ENCODE results near the gene ELFN2.

The ELFN2 gene

DNA sequence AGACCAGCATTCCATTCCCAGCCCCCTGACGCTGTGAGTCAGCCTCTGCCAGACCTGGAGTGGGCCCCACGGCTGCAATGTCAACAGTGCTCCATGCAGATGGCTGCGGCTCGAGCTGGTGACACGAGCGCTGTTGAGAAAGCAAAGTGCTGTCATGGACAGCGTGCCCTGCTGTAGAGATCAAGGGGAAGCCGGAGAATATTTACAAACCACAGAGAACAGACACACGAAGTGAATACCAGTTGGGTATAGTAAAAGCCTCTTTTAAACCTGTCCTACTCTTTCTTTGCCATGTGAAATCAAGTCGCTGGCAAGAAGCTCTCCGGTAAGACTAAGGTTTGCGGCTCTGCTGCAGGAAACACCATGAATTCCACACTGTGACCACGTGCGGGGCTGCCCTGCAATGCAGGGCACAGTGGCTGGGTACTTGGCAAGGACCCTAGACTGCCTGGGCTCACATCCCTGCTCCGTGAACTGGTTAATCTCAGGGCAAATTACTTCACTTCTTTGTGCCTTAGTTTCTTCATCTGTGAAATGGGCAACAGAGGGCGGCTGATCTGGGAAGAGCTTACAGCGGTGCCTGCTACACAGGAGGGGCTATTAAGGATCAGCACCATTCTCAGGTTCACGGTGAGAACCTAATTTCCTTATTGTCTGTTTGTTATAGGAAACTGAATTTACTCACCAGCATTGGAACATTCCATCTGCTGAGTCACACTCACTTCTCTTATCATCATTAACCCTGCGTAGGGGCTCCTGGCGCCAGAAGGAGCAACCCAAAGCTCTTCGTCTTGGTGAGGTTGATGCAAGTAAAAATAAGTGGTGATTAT, 27.8 kb upstream of the ELFN2 start:
- no peak for FAIRE-seq

DNA sequence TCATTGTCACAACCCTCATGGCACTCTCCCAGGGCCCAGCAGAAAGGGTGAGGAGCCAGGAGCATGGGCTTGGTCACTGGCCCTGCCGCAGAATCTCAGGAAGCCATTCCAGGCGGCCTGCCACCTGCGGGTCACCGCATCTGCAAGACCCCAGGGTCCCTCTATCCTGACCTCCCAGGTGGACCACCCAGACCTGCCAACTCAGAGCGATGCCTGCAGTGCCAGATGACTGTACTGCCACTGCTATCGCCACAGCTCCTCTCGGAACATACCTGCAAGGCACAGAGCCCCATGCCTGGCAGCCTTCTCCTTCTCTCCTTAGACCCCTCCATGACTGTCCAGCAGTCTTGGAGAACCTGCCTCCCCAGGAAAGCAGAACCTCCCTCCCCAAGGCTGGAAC, 26.4 kb upstream of the ELFN2 start:
- no peak for FAIRE-seq

DNA sequence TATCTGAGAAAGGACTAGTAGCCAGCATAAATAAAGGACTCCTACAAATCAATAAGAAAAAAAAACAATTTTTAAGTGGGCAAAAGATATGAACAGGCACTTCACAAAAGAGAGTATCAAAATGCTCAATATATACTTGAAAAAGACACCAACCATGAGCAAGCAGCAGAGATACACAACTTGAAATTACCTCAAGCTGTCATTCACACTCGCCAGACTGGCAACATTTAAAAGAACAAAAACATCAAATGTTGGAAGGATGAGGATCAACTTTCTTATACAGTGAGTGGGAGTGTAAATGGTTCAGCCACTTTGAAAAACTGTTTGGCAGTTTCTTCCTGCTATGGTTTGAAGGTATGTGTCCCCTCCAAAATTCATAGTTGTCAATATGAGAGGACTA, 23.9 kb upstream of the ELFN2 start:
- FAIRE-seq: no peak

DNA sequence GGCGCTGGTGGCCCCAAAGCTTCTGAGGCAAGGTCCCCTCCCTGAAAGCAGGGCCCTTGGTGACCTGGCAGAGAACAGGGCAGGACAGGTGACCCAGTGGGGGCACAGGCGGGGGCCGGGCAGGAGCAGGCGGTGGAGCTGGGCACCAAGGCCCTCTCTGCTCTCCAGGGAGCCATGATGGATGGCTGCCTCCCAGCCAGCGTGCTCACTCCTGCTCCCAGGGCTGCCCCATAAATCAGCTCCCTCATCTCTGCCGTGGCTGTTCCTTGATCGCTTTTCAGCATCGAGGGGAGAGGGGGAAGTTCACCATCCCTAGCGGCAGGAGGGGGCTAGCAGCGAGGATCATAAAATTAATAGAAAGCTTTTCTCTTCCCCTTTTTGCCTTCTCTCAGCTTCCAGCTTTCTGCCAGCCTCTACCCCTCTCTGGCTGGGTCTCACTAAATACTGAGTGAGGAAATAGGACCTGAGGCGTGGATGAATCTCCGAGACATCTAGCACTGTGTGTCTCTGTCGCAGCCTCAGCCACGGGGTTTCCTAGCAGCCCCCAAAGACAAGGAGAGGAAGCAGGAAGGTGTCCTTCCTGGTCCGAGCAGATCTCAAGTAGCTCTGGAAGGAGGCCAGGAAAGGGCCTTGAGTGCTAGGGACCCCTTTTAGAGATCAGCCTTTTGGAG, 22.2 kb upstream of the ELFN2 start:
- no peak for FAIRE-seq

DNA sequence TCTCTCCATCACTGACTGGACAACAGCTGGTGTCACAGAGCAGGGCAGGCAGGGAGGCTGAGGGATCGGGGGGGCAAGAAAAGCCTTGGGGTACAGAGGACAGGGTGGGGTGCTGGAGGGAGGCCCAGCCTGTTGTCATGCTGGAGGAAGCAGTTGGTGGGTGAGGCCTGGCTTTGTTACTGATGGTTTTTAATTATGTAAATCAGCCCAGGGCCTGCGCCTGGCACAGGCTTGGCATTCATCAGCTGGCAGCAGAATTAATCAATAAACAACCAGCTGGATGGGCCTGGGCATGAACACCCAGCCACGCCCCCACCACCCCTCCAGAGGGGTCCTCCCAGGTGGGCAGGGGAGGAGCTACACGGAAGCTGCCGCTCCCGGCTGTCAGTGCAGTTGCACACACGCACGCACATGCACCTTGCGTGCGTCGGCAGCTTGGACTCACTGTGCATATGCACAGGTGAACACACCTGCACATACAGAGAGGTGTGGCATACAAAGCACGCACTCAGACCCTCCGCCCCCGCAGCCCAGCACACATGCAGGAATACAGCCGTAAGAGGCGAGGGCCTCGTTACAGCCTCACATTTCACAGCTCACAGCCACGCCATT, 21.3 kb upstream of the ELFN2 start:
- no peak for FAIRE-seq

DNA sequence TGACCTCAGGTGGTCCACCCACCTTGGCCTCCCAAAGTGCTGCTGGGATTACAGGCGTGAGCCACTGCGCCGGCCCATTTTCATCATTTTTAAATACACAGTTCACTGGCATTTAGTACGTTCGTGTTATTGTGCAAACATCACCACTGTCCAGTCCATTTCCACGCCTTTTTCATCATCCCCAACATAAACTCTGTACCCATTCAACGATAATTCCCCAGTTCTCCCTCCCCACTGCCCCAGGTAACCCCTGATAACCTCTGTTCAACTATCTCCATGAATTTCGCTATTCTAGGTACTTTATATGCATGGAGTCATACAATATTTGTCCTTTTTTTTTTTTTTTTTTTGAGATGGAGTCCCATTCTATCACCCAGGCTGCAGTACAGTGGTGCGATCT, 18.2 kb upstream of the ELFN2 start:
- no peak for FAIRE-seq

DNA sequence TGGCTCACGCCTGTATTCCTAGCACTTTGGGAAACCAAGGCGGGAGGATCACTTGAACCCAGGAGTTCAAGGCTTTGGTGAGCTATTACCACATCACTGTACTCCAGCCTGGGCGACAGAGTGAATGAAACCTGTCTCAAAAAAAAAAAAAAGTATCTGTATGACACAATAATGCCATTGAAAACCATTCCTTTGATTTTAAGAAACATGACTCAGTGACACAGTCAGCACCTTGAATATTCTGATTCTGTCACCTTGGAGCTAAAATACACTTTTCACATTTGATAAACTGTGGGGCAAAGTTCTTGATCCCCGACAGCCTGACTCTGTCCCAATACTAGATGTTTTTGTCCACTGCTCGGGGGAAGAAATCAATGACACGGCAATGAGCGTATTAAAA, 16.7 kb upstream of the ELFN2 start:
- FAIRE-seq: no peak

DNA sequence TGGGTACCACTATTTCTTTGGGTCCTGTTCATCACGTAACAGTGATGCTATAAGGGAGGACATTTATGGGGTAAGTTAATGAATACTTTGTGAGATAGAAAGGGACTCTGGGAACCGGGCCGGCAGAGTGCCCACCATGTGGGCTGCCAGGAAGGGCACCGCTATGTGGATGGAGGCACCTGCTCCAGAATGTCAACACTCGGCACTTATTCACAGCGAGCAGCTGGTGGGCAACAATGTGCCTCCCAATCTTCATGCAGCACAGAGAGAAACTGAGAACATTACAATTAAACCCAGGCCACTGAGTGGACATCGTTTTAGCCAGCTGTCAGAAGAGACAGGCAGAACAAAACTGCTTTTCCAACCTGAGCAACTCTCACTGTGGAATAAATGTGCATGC, 15.8 kb upstream of the ELFN2 start:
- no peak for FAIRE-seq

DNA sequence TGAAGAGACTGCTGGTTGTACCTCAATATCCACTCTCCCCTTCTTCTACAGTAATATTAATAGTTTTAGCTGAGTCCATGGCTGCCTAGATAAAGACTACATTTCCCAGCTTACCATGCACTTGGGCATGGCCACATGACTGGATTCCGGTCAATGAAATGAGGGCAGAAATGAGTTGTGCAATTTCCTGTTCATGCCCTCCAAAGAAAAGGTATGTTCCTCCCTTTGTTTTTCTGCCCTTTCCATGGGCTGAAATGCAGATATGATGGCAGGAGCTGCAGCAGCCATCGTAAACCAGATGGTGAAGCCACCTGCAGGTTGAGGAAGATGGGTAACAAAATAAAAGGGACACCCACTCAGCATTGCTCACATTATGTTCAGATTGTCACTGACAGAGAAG, 15.3 kb upstream of the ELFN2 start:
- no peak for FAIRE-seq

DNA sequence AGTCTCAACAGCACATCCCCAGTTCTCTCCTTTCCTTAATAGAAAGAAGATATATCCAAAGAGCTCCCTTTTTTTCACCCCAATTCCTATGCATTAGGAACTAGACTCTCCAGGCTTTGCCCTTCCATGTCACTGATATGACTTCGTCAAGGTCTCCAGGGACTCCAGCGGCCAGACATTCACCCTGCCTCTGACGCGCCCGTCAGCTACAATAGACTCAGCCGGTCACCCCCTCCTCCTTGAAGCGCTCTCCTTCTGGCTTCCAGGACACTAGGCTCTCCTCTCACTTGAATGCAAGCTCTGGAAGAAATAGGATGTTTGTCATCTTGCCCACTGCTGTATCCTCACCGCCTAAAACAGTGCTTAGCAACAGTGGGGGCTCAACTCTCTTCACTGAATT, 14.9 kb upstream of the ELFN2 start:
- FAIRE-seq: no peak

DNA sequence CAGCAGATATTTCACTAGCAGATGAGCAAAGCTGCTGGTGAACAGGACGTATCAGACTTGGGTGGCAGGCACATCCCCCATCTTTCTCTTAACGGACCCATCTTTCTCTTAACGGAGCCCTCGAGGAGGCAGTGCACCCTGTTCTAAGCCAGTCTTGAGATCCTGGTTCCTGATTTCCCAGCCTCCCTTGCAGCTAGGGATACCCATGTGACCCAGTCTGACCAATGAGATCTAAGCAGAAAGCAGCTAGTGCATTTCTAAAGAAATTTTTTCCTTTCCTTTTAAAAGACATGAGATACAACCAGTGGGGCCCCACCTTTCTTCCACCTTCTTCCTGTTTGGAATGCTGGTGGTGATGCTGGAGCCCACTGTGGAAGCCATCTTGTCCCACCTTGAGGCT, 13.6 kb upstream of the ELFN2 start:
- no peak for FAIRE-seq

DNA sequence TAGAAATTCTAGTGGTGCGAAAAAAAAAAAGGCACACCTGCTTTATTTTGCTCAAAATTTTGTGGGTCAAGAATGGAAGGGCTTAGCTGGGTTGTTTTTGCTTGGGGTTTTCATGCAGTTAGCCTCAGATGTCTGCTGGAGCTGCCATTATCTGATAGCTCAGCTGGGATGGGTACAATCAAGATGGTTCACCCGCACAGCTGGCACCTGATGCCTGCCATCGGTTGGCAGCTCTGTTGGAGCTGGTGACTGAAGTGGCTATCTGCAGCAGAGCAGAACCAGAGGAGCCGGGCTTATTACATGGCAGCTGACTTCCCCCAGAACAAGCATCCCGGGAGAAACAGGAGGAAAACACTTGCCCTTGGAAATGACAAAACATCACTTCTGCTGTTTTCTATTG, 12.1 kb upstream of the ELFN2 start:
- FAIRE-seq: no peak

DNA sequence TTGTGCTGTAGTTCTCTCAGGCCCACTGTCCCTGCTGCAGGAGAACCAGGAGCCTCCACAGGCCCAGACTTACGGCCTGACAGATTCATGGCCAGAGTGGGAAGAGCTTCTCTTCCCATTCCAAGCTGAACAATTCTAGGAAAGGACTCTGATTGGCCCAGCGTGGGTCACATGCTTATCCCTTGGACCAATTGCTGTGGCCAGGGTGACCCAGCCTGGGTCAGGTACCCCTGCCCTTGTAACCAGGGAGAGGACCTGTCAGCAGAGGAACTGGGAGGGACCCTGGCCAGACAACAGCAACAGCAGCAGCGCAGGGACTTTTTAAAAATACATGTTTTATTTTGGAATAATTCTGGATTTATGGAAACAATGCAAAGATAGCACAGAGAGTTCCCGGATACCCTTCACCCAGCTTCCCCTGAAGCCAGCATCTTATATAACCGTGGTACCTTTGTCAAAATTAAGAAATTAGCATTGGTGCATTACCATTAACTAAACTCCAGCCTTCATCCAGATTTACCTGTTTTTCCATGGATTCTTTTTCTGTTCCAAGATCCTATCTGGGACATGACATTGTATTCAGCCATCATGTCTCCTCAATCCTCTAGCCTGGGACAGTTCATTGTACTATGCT, 8.8 kb upstream of the ELFN2 start:
- no peak for FAIRE-seq

DNA sequence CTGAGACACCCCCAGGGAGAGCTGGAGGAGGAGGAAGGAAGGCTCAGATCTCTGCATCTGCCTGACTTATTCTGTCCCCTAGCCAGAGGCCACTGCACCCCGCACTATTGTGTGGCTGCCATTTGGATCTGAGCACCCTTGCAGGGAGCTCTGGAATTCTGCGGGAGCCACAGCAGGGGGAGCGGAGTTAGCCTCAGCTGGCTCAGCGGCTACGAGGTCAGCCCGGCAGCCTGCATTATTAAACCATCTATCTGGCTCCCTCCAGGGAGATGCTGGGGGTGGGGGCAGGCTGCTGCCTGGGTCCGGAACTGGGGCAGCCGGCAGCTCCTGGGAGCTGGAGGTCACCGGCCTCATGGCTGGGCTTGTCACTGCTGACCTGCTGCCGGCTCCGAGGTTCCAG, 6.5 kb upstream of the ELFN2 start:
- no peak for FAIRE-seq

DNA sequence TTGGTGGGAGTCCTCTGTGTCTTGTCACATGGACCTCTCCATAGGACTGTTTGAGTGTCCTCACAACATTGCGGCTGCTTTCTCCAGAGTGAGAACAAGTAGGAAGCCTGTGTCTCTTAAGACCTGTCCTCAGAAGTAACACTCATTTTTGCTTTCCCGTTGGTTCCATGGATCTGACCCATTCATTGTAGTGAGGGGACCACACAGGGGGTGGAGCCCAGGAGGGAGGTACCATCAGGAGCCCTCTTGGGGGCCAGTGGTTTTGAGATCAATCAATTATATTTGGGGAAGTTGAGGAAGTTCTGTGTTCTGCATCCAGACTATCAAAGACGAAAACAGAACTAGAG, 5.4 kb upstream of the ELFN2 start:
- FAIRE-seq: no peak

DNA sequence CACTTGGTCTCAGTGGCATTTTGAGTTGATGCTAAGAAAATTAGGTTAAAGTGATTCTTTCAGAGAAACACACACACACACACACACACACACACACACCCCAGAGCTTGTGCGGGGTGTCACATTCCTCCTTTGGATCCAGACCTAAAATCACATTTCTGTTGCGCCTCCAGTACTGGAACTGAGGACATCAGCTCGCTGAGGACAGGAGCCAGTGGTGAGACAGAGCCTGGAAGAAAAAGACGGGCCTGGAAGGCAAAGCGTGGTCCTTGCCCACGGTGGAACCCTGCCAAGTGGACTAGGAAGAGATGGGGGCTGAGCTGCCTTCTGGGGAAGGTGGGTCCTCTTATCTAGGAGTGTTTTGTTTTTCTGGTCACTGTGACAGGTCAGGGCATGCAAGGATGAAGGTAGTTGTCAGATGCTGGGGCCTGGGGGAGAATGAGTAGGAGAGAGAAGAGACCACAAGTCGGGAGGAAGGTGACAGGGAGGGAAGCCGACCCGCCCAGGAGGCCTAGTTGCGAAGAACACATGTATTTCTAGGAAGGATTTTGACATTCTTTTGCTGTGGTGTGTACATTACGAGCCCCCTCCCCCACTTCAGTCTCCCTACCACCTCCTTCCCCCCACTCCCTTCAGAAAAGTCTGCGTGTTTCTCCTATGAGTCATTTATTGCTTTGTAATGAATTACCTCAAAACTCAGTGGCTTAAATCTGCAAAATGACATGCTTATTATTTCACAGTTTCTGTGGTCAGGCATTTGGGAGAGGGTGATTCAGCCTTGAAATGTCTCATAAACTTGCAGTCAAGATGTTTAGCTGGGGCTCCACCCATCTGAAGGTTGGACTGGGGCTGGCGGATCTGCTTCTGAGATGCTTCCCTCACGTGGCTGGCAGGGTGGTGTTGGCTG, 4.8 kb upstream of the ELFN2 start:
- peak; percentile 33 for FAIRE-seq

DNA sequence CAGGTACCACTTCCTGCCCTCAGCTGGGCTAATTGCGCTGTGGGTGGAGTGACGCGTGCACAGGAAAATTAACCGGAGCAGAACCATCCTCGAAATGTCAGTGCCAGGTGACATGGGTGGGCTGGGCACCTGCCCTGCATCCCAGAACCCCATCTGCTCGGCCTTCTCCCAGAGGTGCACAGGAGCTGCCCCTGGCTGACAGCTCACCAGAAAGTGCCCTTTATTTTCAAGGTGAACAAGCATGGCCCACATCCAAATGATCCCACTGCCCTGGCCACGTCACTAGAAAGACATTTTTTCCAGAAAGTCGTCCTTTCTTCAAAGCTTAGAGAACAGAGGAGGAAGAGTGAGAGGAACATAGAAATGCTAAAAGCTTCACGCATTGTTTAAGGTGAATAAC, 4.1 kb upstream of the ELFN2 start:
- no peak for FAIRE-seq

DNA sequence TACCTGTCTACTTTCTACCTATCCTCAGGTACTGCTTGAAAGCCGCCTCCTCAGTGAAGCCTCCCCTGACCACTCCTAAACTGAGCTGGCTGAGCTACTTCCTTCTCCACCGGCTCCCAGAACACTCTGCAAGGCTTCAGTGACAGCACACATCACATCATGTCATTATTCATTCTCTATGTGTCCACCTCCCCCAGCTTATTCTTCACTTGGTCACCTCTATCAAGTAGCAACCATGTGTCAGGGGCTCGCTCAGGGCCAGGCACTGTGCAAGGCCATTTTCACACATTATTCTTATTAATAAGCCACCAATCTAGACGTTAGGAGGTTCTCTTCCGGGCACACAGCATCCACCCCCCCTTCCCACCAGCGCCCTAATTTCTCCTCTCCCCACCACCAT, 3.7 kb upstream of the ELFN2 start:
- FAIRE-seq: no peak

DNA sequence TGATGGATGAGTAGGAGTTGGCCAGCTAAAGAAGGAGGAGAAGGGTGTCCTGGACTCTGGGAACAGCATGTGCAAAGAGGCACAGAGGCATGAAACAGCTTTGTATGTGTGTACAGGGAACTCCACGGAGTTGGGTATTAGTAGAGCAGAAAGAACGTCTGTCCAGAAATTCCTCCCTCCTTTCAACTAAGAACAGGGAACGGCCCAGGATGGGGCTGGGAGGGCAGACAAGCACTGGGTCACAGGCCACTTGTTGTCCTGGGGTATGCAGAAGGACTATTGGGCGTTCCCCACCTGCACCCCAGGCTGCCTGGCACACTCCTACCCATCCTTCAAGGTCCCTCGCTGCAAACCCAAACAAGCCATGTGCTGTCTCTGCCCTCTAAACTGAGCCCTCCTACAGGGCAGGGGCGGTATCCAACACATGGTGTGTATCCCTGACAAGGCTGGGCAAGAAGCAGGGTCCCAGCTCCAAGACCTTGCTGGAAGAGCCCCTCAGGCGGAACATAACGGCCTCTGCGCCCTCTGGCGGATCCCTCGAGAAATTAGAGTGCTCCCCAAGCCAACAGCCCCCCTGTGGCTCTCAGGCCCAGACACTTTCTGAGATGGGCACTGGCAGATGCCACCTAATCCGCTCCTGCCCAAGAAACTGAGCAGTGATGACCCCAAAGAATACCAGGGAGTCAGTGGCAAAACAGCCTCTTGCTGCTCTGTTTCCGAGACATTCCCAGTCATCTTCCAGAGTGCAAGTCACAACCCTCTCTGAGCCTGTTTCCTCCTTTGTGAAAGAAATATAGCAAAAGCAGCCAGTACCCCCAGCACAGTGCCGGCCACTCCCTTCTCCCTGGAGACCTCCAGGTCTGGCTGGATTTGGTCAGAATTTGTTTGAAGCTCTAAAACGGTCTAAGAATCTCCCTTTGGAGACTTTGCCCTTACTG, 1.6 kb upstream of the ELFN2 start:
- FAIRE-seq: no peak

DNA sequence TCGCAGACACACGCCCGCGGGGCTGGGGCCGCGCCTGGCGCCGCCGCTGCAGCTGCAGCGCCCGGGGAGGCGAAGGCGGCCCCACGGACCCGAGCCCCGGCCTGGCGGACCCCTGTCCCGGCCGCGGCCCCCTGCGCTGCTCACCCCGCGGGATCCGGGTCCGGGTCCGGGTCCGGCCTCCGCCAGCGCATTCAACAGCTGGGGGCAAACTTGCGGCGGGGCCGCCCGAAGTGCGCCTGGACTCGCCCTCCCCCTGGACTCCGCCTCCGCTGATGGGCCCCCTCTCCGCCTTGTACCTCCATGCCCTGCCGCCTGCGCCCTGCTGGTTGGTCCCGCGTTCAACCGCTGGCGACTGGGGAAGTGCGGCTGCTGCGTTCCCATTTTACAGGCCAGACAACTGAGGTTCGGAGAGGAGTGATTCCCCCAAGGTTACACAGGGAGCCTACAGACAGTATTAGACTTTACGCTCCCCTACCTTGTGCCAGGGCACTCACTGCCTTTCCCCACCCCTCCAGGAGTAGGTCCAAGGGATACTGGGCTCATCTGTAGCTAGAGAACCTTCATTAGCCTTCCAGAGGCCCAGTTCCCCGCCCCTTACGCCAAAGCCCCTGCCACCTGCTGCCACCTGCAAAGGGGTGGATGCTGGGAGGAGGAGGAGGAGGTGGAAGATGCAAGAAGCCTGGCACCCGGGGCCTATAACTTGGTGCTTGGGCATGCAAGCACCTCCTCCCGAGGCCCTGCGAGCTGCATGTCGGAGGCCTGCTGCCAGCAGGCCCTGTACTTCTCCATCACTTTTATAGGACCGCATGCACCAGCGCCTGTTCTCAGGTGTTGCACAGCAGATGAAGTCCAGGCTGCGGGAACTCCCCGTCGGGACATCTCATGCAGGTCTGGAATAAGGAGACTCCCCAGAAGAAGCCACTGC, 694 bp upstream of the ELFN2 start:
- FAIRE-seq: no peak
